Breast epithelium (tissue), 3 donors: Measurements from ENCODE around the gene SMARCA4.

Experiments used
- POLR2A ChIP-seq: fragments of 450-650 bp; IDR thresholded peaks from one replicate; pipeline ENCODE4 v1.6.1; 2016; ENCODE audit warnings: antibody characterized with exemption, mild to moderate bottlenecking, moderate library complexity
- TF ChIP-seq, protein P1 (sequence below), 3 donors: fragments of 450-650 bp; IDR thresholded peaks; one replicate each; pipeline ENCODE4 v1.5.1; 2016 to 2017; ENCODE audit warnings: antibody characterized with exemption in 3 of 3, mild to moderate bottlenecking in 3 of 3, moderate library complexity in 3 of 3

DNA sequence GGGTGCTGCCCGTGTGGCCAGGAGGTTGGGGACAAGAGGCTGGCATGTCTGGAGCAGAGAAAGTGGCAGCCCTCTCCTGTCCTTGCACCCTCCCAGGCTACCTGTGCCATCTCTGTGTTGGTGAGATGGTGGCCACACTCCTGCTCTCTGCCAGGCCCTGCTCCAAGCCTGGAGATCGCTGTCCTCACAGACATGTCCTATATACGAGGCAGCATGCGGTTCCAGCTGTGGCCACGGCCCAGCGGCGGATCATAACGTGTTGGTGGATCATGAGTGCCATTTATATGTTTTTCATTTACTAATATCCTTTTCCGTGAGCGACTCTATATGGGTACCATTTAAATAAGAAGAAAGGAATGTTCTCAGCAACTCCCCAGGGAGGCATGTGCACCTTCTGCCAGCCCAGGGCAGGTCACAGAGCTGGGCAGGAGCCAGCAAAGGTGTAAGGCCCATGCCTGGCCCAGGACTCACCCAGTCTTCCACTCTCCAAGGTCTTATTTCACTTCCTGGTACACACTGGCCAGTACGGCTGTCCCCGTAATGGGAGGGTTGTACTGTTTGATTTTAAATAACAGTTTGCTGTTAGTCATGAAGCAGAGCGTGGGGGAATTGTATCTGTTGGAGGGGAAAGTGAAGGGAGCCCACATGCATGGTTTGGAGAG lies 81.3 kb downstream of the SMARCA4 start:
- TF ChIP-seq, protein P1, sequence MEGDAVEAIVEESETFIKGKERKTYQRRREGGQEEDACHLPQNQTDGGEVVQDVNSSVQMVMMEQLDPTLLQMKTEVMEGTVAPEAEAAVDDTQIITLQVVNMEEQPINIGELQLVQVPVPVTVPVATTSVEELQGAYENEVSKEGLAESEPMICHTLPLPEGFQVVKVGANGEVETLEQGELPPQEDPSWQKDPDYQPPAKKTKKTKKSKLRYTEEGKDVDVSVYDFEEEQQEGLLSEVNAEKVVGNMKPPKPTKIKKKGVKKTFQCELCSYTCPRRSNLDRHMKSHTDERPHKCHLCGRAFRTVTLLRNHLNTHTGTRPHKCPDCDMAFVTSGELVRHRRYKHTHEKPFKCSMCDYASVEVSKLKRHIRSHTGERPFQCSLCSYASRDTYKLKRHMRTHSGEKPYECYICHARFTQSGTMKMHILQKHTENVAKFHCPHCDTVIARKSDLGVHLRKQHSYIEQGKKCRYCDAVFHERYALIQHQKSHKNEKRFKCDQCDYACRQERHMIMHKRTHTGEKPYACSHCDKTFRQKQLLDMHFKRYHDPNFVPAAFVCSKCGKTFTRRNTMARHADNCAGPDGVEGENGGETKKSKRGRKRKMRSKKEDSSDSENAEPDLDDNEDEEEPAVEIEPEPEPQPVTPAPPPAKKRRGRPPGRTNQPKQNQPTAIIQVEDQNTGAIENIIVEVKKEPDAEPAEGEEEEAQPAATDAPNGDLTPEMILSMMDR (IDR thresholded peaks at IDR 0.05), result no peak
- TF ChIP-seq POLR2A, result no peak
